Epithelial cell of esophagus (primary cell): Measurements from ENCODE around the gene GLT6D1.

Experiments used
- DNase-seq: peaks from one replicate; pipeline ENCODE4 v3.0.0; 2010; ENCODE audit warnings: low read depth
- H3K4me3 ChIP-seq: 2 replicates; pipeline ENCODE4 v1.5.1; 2011; ENCODE audit warnings: mild to moderate bottlenecking, low read length, control low read depth
- CTCF ChIP-seq: IDR thresholded peaks from 2 replicates; pipeline ENCODE4 v1.5.1; 2011; ENCODE audit warnings: low read depth, mild to moderate bottlenecking, low read length, control low read depth, inconsistent platforms; ENCODE audit not compliant: insufficient read depth; ENCODE audit errors: missing control alignments

GLT6D1 gene

GRCh38 chr9:135601988-135602387, 37.4 kb downstream of the GLT6D1 start:
- no peak for TF ChIP-seq CTCF

GRCh38 chr9:135600296-135600817, 39.0 kb downstream of the GLT6D1 start:
- DNase-seq, result no peak
- no peak overlapping the region for H3K4me3 ChIP-seq
- no peak for TF ChIP-seq CTCF

More at GRCh38 chr9:135601988-135602387, 37.4 kb downstream of the GLT6D1 start:
- DNase-seq, result no peak
- no peak overlapping the region for H3K4me3 ChIP-seq

GRCh38 chr9:135596211-135596610, 43.1 kb downstream of the GLT6D1 start:
- DNase-seq, result no peak
- no peak for TF ChIP-seq CTCF
- no peak overlapping the region for H3K4me3 ChIP-seq

- H3K4me3 ChIP-seq, result no peak overlapping the region
- no peak for TF ChIP-seq CTCF
- DNase-seq, result no peak
Measured at GRCh38 chr9:135592625-135593024, 46.7 kb downstream of the GLT6D1 start.

- TF ChIP-seq CTCF, result no peak
- DNase-seq, result no peak
- H3K4me3 ChIP-seq, result no peak overlapping the region
Measured at GRCh38 chr9:135592331-135592590, 47.1 kb downstream of the GLT6D1 start.

GRCh38 chr9:135591506-135592330, 47.6 kb downstream of the GLT6D1 start:
- no peak for TF ChIP-seq CTCF
- no peak for DNase-seq
- no peak overlapping the region for H3K4me3 ChIP-seq
